ENCODE results near the gene PTCD2.

GRCh38 chr5:72290356-72291133, 29.6 kb upstream of the PTCD2 start:
- TF ChIP-seq TAF1 (IDR thresholded peaks at IDR 0.05; ENCODE audit: low read depth, low read length): no peak
- no peak for TF ChIP-seq POLR2AphosphoS5 (IDR thresholded peaks at IDR 0.05; ENCODE audit: low read depth, low read length)
- TF ChIP-seq POLR2A (IDR thresholded peaks at IDR 0.05; ENCODE audit: low read depth, low read length): no peak
- TF ChIP-seq SPI1 (IDR thresholded peaks at IDR 0.05; ENCODE audit: low read depth, low read length): peak; percentile 39; the same call in 1 of the 2 replicates

Measured in GM12891 (cell line).